ENCODE results near the gene EML6. TPM values are rescaled to one million over a fixed set of nuclear protein-coding genes. Genes with fewer than 3 reads are reported as not detected.
"Not testable (repeated sequence)": the region's sequence is repeated elsewhere in the genome, so short reads cannot be mapped to it uniquely, and the experiment has no call there.

Gene EML6
- total RNA-seq, 2 experiments from 2014 or later, result 0.95 to 1.8 TPM

- POLR2A ChIA-PET, result no interaction called here
- no peaks in the 10 kb centered on the region for H3K9me3 Mint-ChIP-seq
- H3K4me1 Mint-ChIP-seq, result no peaks in the 10 kb centered on the region
- DNase-seq, result no peak
- H3K27me3 Mint-ChIP-seq, result peaks cover 6% of the 10 kb centered on the region
- CTCF ChIA-PET, result no interaction called here
- no peak overlapping the region for H3K4me3 Mint-ChIP-seq
- H3K27ac Mint-ChIP-seq, result no peak overlapping the region
- H3K36me3 Mint-ChIP-seq (ENCODE audit: low read depth), result no peaks in the 10 kb centered on the region
Observed at GRCh38 chr2:54830546-54830945, 107.1 kb downstream of the EML6 start.

GRCh38 chr2:54831480-54831879 is 108.0 kb downstream of the EML6 start:
- no peak overlapping the region for H3K4me3 Mint-ChIP-seq

DNA sequence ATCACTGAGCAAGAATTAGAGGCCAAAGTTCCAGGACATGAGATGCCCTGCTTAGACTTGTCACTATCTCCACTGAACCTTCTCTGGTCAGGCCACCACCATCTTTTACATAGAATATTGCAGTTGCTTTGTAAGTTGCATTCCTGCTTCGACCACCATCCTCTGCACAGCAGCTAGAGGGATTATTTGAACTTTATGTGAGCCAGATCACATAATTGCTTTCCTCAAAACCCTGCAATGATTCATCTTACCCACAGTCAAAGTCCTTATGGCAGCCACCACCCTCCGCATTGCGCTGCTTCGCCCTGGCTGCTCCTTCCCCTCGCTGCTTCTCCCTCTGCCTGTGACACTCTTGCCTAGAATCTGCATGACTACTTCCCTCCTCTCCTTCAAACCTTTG is 111.3 kb downstream of the EML6 start:
- ChIA-PET CTCF (no interaction called here), POLR2A (no interaction called here)
- Mint-ChIP-seq H3K4me3 (no peak overlapping the region), H3K9me3 (no peaks in the 10 kb centered on the region), H3K27ac (no peak overlapping the region), H3K27me3 (no peaks in the 10 kb centered on the region), H3K36me3 (ENCODE audit: low read depth) (no peaks in the 10 kb centered on the region), H3K4me1 (no peaks in the 10 kb centered on the region)
- DNase-seq, result no peak

More at GRCh38 chr2:54831480-54831879, 108.0 kb downstream of the EML6 start:
- Mint-ChIP-seq H3K4me1 (no peaks in the 10 kb centered on the region), H3K27me3 (no peaks in the 10 kb centered on the region), H3K9me3 (no peaks in the 10 kb centered on the region), H3K36me3 (ENCODE audit: low read depth) (no peaks in the 10 kb centered on the region), H3K27ac (no peak overlapping the region)
- CTCF ChIA-PET, result no interaction called here
- POLR2A ChIA-PET, result no interaction called here
- no peak for DNase-seq

- no peak overlapping the region for H3K27ac Mint-ChIP-seq
- POLR2A ChIA-PET, result no interaction called here
- H3K4me3 Mint-ChIP-seq, result no peak overlapping the region
- H3K27me3 Mint-ChIP-seq, result no peaks in the 10 kb centered on the region
- no peaks in the 10 kb centered on the region for H3K4me1 Mint-ChIP-seq
- DNase-seq, result no peak
- no peaks in the 10 kb centered on the region for H3K9me3 Mint-ChIP-seq
- H3K36me3 Mint-ChIP-seq (ENCODE audit: low read depth), result no peaks in the 10 kb centered on the region
- CTCF ChIA-PET, result no interaction called here
Observed at GRCh38 chr2:54836477-54836876, 113.0 kb downstream of the EML6 start.

GRCh38 chr2:54838585-54839035 is 115.1 kb downstream of the EML6 start:
- Mint-ChIP-seq H3K36me3 (ENCODE audit: low read depth) (no peaks in the 10 kb centered on the region), H3K27ac (no peak overlapping the region), H3K27me3 (no peaks in the 10 kb centered on the region), H3K4me1 (no peaks in the 10 kb centered on the region), H3K4me3 (no peak overlapping the region), H3K9me3 (no peaks in the 10 kb centered on the region)
- peak; percentile 66 for DNase-seq
- ChIA-PET POLR2A (interaction anchor here (0.7 to 1.0 kb wide), 2 partner anchors 116 to 211 kb away, joined by 3 read pairs; partner anchors contain the start of gene EML6), CTCF (interaction anchor here (0.7 to 2.8 kb wide), 28 partner anchors 9 to 732 kb away, joined by 3 to 22 read pairs (median 4); no protein-coding TSS in a partner anchor)

DNA sequence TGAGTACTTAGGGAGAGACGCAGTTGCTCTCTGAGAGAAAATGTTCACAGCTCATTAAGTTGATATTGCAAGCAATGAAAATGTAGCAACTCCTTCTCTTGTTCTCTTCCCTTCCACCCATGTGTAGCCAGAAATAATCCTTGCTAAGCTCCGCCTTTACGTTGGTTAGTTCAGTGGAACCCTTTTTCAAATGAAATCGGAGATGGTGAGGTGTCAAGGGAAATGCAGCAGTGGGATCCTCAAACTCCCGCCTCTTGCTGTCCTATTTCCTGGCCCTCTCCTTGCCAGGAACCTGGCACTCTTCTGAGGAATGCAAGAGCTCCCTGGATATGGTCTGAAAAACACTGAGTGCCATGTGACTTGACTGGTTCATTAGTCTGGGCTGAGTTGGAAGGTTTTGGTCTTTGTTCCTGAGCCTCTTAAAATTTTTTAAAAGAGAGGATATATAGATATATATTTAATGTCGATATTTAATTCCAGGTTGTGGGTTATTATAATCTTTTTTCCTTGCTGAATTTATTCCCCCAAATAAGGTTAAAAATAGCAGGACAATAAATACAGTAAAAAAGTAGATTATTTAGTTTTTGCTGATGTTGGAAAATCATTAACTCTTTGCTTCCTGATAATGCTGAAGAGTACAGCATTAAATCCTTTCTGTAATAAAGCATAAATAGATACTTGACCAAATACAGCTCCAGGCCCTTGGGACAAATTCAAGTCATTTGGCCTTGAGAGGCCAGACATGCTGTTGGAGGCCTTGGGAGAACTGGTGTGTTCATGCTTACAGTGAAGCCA is 116.2 kb downstream of the EML6 start:
- Mint-ChIP-seq H3K27ac (no peak overlapping the region), H3K36me3 (ENCODE audit: low read depth) (no peaks in the 10 kb centered on the region), H3K4me3 (no peak overlapping the region), H3K27me3 (no peaks in the 10 kb centered on the region), H3K4me1 (no peaks in the 10 kb centered on the region), H3K9me3 (no peaks in the 10 kb centered on the region)
- ChIA-PET CTCF (interaction anchor here (0.7 to 2.8 kb wide), 16 partner anchors 8 to 733 kb away, joined by 3 to 22 read pairs (median 6); no protein-coding TSS in a partner anchor), POLR2A (interaction anchor here (0.7 kb wide), 1 partner anchor 210 kb away, joined by 3 read pairs; no protein-coding TSS in a partner anchor)
- no peak for DNase-seq

DNA sequence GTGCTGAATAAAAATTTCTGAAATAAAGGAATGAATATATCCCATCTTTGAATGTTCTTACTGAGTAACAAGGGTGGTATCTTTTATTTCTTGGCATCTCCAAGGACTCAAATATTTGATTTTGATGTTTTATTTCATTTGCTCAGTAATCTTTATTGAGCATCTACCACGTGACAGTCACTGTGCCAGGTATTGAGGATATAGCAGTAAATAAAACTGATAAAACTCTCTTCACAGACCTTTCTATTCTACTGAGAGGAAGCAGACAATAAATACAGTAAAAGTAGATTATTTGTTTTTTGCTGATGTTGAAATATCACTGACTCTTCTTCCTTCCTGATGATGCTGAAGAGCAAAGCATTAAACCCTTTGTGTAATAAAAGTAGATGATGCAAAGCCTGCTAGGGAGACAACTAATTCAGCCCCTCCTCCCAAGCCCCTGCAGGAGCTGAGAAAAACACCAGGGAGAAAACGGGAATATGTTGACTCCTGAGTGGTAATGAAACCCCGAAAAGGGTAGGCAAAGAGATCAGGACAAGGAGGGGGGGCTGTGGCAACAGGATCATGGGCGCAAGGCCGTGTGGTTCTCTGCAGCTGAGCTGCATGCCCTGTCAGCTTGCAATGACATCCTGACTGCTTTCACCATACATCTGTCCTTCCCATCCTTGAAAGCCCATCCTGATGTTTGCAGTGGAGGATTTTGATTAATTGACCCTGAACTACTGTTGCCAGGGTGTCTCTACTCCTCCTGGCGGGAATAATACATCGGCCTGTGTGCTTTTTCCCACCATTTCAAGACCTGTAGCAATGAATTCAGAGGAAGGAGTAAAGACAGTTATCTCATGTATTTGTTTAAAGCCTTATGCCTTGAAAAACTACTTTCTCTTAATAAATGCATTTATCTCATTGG is 117.4 kb downstream of the EML6 start:
- Mint-ChIP-seq H3K27ac (no peak overlapping the region), H3K4me3 (no peak overlapping the region), H3K27me3 (no peaks in the 10 kb centered on the region), H3K4me1 (no peaks in the 10 kb centered on the region), H3K36me3 (ENCODE audit: low read depth) (no peaks in the 10 kb centered on the region), H3K9me3 (no peaks in the 10 kb centered on the region)
- CTCF ChIA-PET, result no interaction called here
- DNase-seq, result no peak
- POLR2A ChIA-PET, result no interaction called here

DNA sequence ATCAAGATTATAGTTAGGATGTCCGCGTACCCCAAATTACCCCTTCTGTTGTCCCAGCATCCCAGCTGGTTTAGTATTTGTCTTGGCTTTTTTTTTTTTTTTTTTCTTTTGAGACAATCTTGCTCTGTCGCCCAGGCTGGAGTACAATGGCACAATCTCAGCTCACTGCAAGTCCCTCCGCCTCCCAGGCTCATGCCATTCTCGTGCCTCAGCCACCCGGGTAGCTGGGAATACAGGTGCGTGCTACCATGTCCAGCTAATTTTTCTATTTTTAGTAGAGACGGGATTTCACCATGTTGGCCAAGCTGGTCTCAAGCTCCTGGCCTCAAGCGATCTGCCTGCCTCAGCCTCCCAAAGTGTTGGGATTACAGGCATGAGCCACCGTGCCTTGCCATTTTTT is 118.0 kb downstream of the EML6 start:
- POLR2A ChIA-PET; H3K27ac Mint-ChIP-seq; CTCF ChIA-PET; H3K9me3 Mint-ChIP-seq; H3K36me3 Mint-ChIP-seq (ENCODE audit: low read depth); H3K4me1 Mint-ChIP-seq; DNase-seq; H3K4me3 Mint-ChIP-seq; H3K27me3 Mint-ChIP-seq: not testable (repeated sequence)

- Mint-ChIP-seq H3K27ac (no peak overlapping the region), H3K27me3 (no peaks in the 10 kb centered on the region), H3K4me1 (no peaks in the 10 kb centered on the region), H3K9me3 (no peaks in the 10 kb centered on the region), H3K36me3 (ENCODE audit: low read depth) (no peaks in the 10 kb centered on the region), H3K4me3 (no peak overlapping the region)
- DNase-seq, result no peak
- CTCF ChIA-PET, result no interaction called here
- POLR2A ChIA-PET, result no interaction called here
Observed at GRCh38 chr2:54845094-54845493, 121.6 kb downstream of the EML6 start.

GRCh38 chr2:54845514-54845913 is 122.1 kb downstream of the EML6 start:
- no peaks in the 10 kb centered on the region for H3K27me3 Mint-ChIP-seq
- no peak overlapping the region for H3K27ac Mint-ChIP-seq
- no peaks in the 10 kb centered on the region for H3K36me3 Mint-ChIP-seq (ENCODE audit: low read depth)
- no peaks in the 10 kb centered on the region for H3K9me3 Mint-ChIP-seq
- no peak for DNase-seq
- no peaks in the 10 kb centered on the region for H3K4me1 Mint-ChIP-seq
- CTCF ChIA-PET, result no interaction called here
- H3K4me3 Mint-ChIP-seq, result no peak overlapping the region
- POLR2A ChIA-PET, result no interaction called here

DNA sequence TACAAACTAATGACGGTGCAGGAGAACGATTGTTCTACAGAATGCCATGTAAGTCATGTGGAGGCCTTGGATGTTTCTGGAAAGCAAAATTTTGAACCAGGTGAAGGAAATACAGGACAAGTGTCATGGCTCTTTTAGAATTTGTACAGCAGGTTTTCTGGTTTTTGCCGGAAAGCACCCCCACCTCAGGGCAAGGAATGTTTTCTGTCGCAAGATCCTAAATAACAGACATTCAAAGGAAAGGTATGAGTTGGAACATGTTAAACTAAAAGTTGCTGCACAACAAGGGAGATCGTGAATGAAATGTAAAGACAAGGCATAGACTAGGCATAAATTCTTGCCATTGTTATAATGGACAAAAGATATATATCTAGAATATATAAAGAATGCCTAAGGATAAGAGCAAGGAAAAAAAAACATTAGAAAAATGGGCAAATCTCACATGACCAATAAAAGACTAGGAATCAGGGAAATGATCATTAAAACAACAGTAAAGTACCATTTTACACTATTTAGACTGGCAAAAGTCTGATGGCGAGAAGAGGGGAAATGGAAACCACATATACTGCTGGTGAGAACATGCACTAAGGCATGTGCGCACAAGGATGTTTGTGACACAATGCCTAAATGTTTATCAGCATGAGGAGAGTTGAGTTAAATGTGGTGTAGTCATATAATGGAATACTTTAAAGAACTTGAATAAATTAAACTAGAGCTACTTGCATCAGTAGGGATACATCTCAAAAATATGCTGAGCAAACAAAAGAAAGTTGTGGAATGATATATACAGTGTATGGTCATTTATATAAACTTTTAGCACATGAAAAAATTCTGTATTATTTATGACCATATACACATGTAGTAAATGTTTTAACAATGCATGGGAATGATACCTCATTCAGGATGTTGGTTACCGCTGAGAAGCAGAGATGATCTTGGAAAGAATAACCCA is 127.0 kb downstream of the EML6 start:
- ChIA-PET POLR2A (no interaction called here), CTCF (no interaction called here)
- no peaks in the 10 kb centered on the region for H3K9me3 Mint-ChIP-seq
- H3K4me1 Mint-ChIP-seq, result no peaks in the 10 kb centered on the region
- no peak overlapping the region for H3K4me3 Mint-ChIP-seq
- no peaks in the 10 kb centered on the region for H3K36me3 Mint-ChIP-seq (ENCODE audit: low read depth)
- no peak overlapping the region for H3K27ac Mint-ChIP-seq
- H3K27me3 Mint-ChIP-seq, result peaks cover 2% of the 10 kb centered on the region
- no peak for DNase-seq

- ChIA-PET CTCF (interaction anchor here (1.6 kb wide), 1 partner anchor 15 kb away, joined by 3 read pairs; no protein-coding TSS in a partner anchor), POLR2A (no interaction called here)
- H3K9me3 Mint-ChIP-seq, result no peaks in the 10 kb centered on the region
- DNase-seq, result no peak
- no peaks in the 10 kb centered on the region for H3K4me1 Mint-ChIP-seq
- no peak overlapping the region for H3K4me3 Mint-ChIP-seq
- H3K27me3 Mint-ChIP-seq, result peaks cover 2% of the 10 kb centered on the region
- H3K36me3 Mint-ChIP-seq (ENCODE audit: low read depth), result no peaks in the 10 kb centered on the region
- no peak overlapping the region for H3K27ac Mint-ChIP-seq
Observed at GRCh38 chr2:54853616-54854310, 130.3 kb downstream of the EML6 start.
